Measurements from ENCODE around the gene FOXJ3.

Gene FOXJ3

DNA sequence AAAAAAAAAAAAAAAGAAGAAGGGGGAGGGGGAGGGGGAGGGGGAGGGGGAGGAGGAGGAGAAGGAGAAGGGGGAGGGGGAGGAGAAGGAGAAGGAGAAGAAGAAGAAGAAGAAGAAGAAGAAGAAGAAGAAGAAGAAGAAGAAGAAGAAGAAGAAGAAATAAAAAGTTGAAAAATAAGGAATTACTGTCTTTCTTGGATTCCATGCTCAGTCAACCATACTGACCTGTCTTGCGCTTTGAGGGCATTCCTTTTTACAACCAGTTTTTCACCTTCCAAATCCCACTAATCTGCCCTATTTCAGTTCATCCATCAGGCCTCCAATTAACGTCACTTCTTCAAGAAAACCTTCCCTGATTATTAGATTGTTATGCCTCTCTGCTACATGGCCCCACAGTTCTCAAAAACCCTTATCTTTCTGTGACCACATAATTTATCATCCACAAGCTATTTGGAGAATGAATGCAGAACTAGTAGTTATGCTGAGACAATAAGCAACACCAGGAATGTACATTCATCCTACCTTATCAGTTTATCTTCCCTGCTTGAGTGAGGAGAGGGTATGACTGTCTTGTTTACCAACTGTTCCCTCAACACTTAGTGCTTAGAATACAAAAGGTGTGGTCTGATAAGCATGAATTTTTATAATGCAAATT, 113.0 kb downstream of the FOXJ3 start:
- no peak for TF ChIP-seq FOXK2 (IDR thresholded peaks at IDR 0.05)
- TF ChIP-seq LEF1 (IDR thresholded peaks at IDR 0.05; ENCODE audit: borderline replicate concordance): no peak
- TF ChIP-seq L3MBTL2 (conservative IDR thresholded peaks at IDR 0.05): no peak
- TF ChIP-seq CTBP1 (IDR thresholded peaks at IDR 0.05; ENCODE audit: borderline replicate concordance): no peak
- TF ChIP-seq ELF4 (IDR thresholded peaks at IDR 0.05): no peak
- no peak for TF ChIP-seq HDGF (IDR thresholded peaks at IDR 0.05; ENCODE audit: borderline replicate concordance)
- no peak for TF ChIP-seq FOXA1 (IDR thresholded peaks at IDR 0.05)
- TF ChIP-seq, protein P1, sequence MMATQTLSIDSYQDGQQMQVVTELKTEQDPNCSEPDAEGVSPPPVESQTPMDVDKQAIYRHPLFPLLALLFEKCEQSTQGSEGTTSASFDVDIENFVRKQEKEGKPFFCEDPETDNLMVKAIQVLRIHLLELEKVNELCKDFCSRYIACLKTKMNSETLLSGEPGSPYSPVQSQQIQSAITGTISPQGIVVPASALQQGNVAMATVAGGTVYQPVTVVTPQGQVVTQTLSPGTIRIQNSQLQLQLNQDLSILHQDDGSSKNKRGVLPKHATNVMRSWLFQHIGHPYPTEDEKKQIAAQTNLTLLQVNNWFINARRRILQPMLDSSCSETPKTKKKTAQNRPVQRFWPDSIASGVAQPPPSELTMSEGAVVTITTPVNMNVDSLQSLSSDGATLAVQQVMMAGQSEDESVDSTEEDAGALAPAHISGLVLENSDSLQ (IDR thresholded peaks at IDR 0.05): no peak
- no peak for TF ChIP-seq TARDBP (IDR thresholded peaks at IDR 0.05)
- DNase-seq (ENCODE audit: extremely low spot score): no peak
- POLR2A ChIA-PET: no interaction called here
- CTCF ChIA-PET: no interaction called here

DNA sequence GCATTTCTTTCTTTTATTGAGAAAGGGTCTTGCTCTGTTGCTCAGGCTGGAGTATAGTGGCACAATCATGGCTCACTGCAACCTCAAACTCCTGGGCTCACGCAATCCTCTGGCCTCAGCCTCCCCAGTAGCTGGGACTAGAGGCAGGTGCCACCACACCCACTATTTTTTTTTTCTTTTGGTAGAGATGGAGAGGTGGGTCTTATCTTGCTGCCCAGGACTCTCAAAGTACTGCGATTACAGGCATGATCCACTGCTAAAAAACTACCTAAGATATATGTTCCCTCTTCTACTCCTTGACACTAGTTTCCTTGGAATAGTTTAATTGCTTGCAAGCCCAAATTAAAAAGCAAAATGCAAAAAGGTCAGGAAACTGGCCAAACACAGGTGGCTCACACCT, 113.6 kb downstream of the FOXJ3 start:
- TF ChIP-seq ARNT (IDR thresholded peaks at IDR 0.05): no peak
- TF ChIP-seq FOXA1 (IDR thresholded peaks at IDR 0.05): no peak
- TF ChIP-seq ZNF384 (IDR thresholded peaks at IDR 0.05): no peak
- no peak for TF ChIP-seq SUZ12 (IDR thresholded peaks at IDR 0.05)
- TF ChIP-seq SP1 (IDR thresholded peaks at IDR 0.05): no peak
- ChIA-PET CTCF (no interaction called here), POLR2A (no interaction called here)
- DNase-seq (ENCODE audit: extremely low spot score): no peak

DNA sequence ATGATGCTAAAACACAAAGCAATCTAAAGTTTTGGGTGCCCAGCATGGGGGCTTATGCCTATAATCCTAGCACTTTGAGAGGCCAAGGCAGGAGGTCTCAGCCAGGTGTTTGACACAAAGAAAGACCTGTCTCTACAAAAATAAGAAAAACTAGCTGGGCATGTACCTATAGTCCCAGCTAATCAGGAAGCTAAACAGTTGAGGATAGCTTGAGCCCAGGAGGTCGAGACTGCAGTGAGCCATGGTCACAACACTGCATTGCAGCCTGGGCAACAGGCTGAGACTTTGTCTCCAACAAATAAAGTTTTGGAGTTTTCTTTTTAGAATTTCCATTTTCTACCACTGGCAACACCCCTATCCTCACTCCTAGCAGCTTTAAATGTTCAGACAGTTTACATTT, 115.4 kb downstream of the FOXJ3 start:
- TF ChIP-seq NFRKB (IDR thresholded peaks at IDR 0.05) (no peak), TARDBP (IDR thresholded peaks at IDR 0.05) (no peak), SP1 (IDR thresholded peaks at IDR 0.05) (no peak), FOXK2 (IDR thresholded peaks at IDR 0.05) (no peak), HDGF (IDR thresholded peaks at IDR 0.05; ENCODE audit: borderline replicate concordance) (no peak), LEF1 (IDR thresholded peaks at IDR 0.05; ENCODE audit: borderline replicate concordance) (no peak), ELF4 (IDR thresholded peaks at IDR 0.05) (no peak), FOXM1 (IDR thresholded peaks at IDR 0.05; ENCODE audit: borderline replicate concordance) (no peak), ARNT (IDR thresholded peaks at IDR 0.05) (no peak), CTBP1 (IDR thresholded peaks at IDR 0.05; ENCODE audit: borderline replicate concordance) (no peak), BHLHE40 (IDR thresholded peaks at IDR 0.05; ENCODE audit: borderline replicate concordance) (no peak), SUZ12 (IDR thresholded peaks at IDR 0.05) (no peak), L3MBTL2 (conservative IDR thresholded peaks at IDR 0.05) (no peak), ZNF384 (IDR thresholded peaks at IDR 0.05) (no peak)

DNA sequence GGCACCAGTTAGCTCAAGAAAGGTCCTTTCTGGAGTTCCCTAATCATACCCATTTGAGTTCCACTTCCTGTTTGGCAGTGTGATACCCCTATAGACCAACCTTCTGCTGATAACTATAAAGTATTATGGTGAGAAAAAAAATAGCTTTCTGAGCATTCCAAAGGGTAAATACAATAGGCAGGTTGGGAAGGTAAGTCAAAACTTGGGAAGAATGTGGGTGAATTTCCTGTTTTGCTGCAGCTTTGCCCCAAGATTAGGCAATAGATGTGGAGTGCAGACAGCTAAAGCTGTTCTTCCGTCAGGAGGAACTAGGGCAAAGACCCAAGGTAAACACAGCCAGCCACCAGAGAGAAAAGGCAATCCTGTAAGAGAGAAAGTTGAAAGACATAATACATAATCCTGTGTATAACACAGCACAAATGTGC, 120.6 kb downstream of the FOXJ3 start:
- TF ChIP-seq HDGF (IDR thresholded peaks at IDR 0.05; ENCODE audit: borderline replicate concordance) (no peak), L3MBTL2 (conservative IDR thresholded peaks at IDR 0.05) (no peak), ARNT (IDR thresholded peaks at IDR 0.05) (no peak), FOXM1 (IDR thresholded peaks at IDR 0.05; ENCODE audit: borderline replicate concordance) (no peak), BHLHE40 (IDR thresholded peaks at IDR 0.05; ENCODE audit: borderline replicate concordance) (no peak), ELF4 (IDR thresholded peaks at IDR 0.05) (no peak), FOXK2 (IDR thresholded peaks at IDR 0.05) (no peak)
- CTCF ChIA-PET: interaction anchor here (1.3 kb wide), 1 partner anchor 41 kb away, joined by 6 read pairs; no protein-coding TSS in a partner anchor
- DNase-seq (ENCODE audit: extremely low spot score): no peak
- POLR2A ChIA-PET: no interaction called here

More for the DNA sequence above, 115.4 kb downstream of the FOXJ3 start:
- ChIA-PET POLR2A (no interaction called here), CTCF (no interaction called here)
- DNase-seq (ENCODE audit: extremely low spot score): no peak

DNA sequence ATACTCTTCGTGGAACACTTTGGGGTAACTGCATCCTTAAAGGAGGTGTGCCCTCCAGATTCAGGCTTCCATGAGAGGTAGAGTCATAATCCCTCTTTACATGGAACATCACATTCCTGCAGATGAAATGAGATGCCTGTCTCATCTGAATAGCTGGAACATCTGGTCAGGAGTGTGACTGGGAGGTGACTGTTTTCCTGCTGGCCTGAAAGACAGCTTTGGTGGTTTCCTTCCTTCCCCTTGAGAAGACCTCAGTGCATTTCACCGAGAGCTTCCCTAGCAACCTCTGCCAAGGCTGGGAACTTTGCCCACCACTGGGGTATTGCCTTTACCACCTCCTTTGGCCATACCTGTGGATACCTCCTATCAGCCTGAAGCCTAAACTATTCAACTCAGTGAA, 123.8 kb downstream of the FOXJ3 start:
- POLR2A ChIA-PET: no interaction called here
- no peak for DNase-seq (ENCODE audit: extremely low spot score)

DNA sequence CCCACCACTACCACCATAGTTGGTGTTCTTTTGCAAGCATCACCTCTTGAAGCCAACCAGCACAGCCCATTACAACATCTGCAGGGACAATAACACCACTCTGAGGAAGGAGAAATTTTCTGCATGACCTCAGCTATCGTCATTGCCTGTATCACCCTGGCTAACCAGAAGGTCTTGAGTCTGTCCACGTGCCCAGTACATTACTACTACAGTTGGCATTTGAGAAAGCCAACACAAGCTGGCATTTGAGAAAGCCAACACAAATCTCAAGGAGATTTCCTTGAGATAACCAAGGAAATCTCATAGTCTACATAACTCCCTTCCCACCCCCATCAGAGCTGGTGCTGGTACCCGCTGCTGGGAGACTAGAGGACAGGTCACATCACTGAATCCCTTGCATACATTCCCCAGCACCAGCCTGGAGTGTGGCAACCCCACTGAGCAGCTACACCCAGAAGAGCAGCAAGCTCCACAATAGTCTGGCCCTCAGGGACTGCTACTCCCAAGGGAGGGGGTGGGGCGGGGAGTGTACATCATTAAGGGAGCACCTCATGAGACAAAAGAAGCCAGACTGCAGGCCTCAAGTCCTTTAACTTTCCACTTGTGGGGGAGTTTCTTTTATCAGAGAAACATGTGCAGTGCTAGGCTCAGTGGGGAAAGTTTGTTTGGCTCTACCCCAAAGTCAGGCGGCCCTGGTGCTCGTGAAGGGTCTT, 124.5 kb downstream of the FOXJ3 start:
- ChIA-PET POLR2A (no interaction called here), CTCF (interaction anchor here (1.4 kb wide), 1 partner anchor 37 kb away, joined by 5 read pairs; no protein-coding TSS in a partner anchor)
- no peak for DNase-seq (ENCODE audit: extremely low spot score)
- TF ChIP-seq, protein P1 (IDR thresholded peaks at IDR 0.05): no peak
- TF ChIP-seq L3MBTL2 (conservative IDR thresholded peaks at IDR 0.05) (no peak), ELF4 (IDR thresholded peaks at IDR 0.05) (no peak), BHLHE40 (IDR thresholded peaks at IDR 0.05; ENCODE audit: borderline replicate concordance) (no peak), SUZ12 (IDR thresholded peaks at IDR 0.05) (no peak), NFRKB (IDR thresholded peaks at IDR 0.05) (no peak)

More for the DNA sequence above, 123.8 kb downstream of the FOXJ3 start:
- CTCF ChIA-PET: interaction anchor here (1.4 kb wide), 1 partner anchor 38 kb away, joined by 5 read pairs; no protein-coding TSS in a partner anchor
- TF ChIP-seq ARNT (IDR thresholded peaks at IDR 0.05): no peak
- TF ChIP-seq SP1 (IDR thresholded peaks at IDR 0.05): no peak
- no peak for TF ChIP-seq BHLHE40 (IDR thresholded peaks at IDR 0.05; ENCODE audit: borderline replicate concordance)
- no peak for TF ChIP-seq NFRKB (IDR thresholded peaks at IDR 0.05)
- no peak for TF ChIP-seq TARDBP (IDR thresholded peaks at IDR 0.05)
- no peak for TF ChIP-seq FOXM1 (IDR thresholded peaks at IDR 0.05; ENCODE audit: borderline replicate concordance)
- TF ChIP-seq, protein P1 (IDR thresholded peaks at IDR 0.05): no peak
- no peak for TF ChIP-seq HDGF (IDR thresholded peaks at IDR 0.05; ENCODE audit: borderline replicate concordance)
- no peak for TF ChIP-seq SUZ12 (IDR thresholded peaks at IDR 0.05)
- TF ChIP-seq ELF4 (IDR thresholded peaks at IDR 0.05): no peak
- no peak for TF ChIP-seq L3MBTL2 (conservative IDR thresholded peaks at IDR 0.05)
- no peak for TF ChIP-seq FOXK2 (IDR thresholded peaks at IDR 0.05)
- TF ChIP-seq ZNF384 (IDR thresholded peaks at IDR 0.05): no peak
